ENCODE results near the gene BCKDHA.

The BCKDHA gene

GRCh38 chr19:41397086-41398049, at the start of gene BCKDHA, which contains the start of gene EXOSC5:
Gene BCKDHA (plus strand): TSS chr19:41397818. CDS start chr19:41397828, 10 bp downstream.
Gene EXOSC5 (minus strand): TSS chr19:41397359. CDS start chr19:41397328, 31 bp downstream.
- DNase-seq, result peak; percentile 98 to 99

GRCh38 chr19:41350735-41351338, 46.8 kb upstream of the BCKDHA start:
- no peak for DNase-seq

GRCh38 chr19:41351339-41352245, 46.0 kb upstream of the BCKDHA start:
- peak in 1 of 2 donors; percentile 31 for DNase-seq

- DNase-seq, result no peak
These were observed 45.4 kb upstream of the BCKDHA start for GRCh38 chr19:41352279-41352608.

- peak in 1 of 2 donors; percentile 19 for DNase-seq
These were observed 44.8 kb upstream of the BCKDHA start for GRCh38 chr19:41352609-41353465.

- DNase-seq, result peak in 1 of 2 donors; percentile 56
These were observed 43.9 kb upstream of the BCKDHA start, which contains the start of gene TGFB1 for GRCh38 chr19:41353466-41354342. Gene TGFB1 (minus strand): TSS chr19:41353922. CDS start chr19:41353044, 878 bp downstream.

- no peak for DNase-seq
These were observed 43.2 kb upstream of the BCKDHA start for GRCh38 chr19:41354343-41354953.

- DNase-seq, result no peak
These were observed 42.6 kb upstream of the BCKDHA start for GRCh38 chr19:41355035-41355434.

GRCh38 chr19:41355802-41356201, 41.8 kb upstream of the BCKDHA start:
- DNase-seq, result no peak

- DNase-seq, result no peak
These were observed 40.5 kb upstream of the BCKDHA start for GRCh38 chr19:41356984-41357739.

- no peak for DNase-seq
These were observed 39.9 kb upstream of the BCKDHA start for GRCh38 chr19:41357746-41358145.

- DNase-seq, result no peak
These were observed 37.9 kb upstream of the BCKDHA start for GRCh38 chr19:41359741-41360140.

GRCh38 chr19:41362143-41362847, 35.3 kb upstream of the BCKDHA start:
- no peak for DNase-seq

GRCh38 chr19:41363371-41363752, 34.3 kb upstream of the BCKDHA start:
- no peak for DNase-seq

- DNase-seq, result peak; percentile 96 to 97
These were observed 33.7 kb upstream of the BCKDHA start, which contains the start of gene B9D2 for GRCh38 chr19:41363753-41364523. Gene B9D2 (minus strand): TSS chr19:41364149. CDS start chr19:41363519, 630 bp downstream.

- DNase-seq, result peak in 1 of 2 donors; percentile 35
These were observed 32.9 kb upstream of the BCKDHA start for GRCh38 chr19:41364524-41365391.

- DNase-seq, result no peak
These were observed 31.5 kb upstream of the BCKDHA start for GRCh38 chr19:41366089-41366488.

Data from hippocampal formation (tissue), 2 donors.